Mesothelial cell of epicardium (in vitro differentiated cells): ENCODE data around the gene SETDB1. TPM values are rescaled to one million over a fixed set of nuclear protein-coding genes. Genes with fewer than 3 reads are reported as not detected.

Experiments used
- DNase-seq, 2 experiments: peaks; one replicate each; pipeline ENCODE4 v3.0.0; 2021; ENCODE audit warnings: low spot score in 2 of 2; ENCODE audit not compliant: unreplicated experiment in 2 of 2
- H3K27ac Mint-ChIP-seq: 2 replicates; pipeline ENCODE4 v1.8.0; 2021; ENCODE audit warnings: mixed read lengths
- H3K27me3 Mint-ChIP-seq: 2 replicates; pipeline ENCODE4 v1.8.0; 2021; ENCODE audit warnings: low read depth, mixed read lengths
- H3K36me3 Mint-ChIP-seq: 2 replicates; pipeline ENCODE4 v1.8.0; 2021; ENCODE audit warnings: mixed read lengths
- H3K4me1 Mint-ChIP-seq: 2 replicates; pipeline ENCODE4 v1.8.0; 2021; ENCODE audit warnings: mixed read lengths
- H3K4me3 Mint-ChIP-seq: 2 replicates; pipeline ENCODE4 v1.8.0; 2021; ENCODE audit warnings: mild to moderate bottlenecking, moderate library complexity, mixed read lengths
- H3K9me3 Mint-ChIP-seq: 2 replicates; pipeline ENCODE4 v1.8.0; 2021; ENCODE audit warnings: mixed read lengths
- total RNA-seq: library from RNA; stranded (reverse); gene quantifications from 3 replicates; pipeline ENCODE4 v1.2.1, GENCODE V29; 2021
- TF ChIP-seq, protein P1 (sequence below): fragments of 200-600 bp; sonication (generic); IDR thresholded peaks from one replicate; pipeline ENCODE4 v1.5.0; 2021; ENCODE audit warnings: antibody characterized with exemption; ENCODE audit not compliant: unreplicated experiment

Gene SETDB1
- total RNA-seq, 1 donor from 2014 or later: 101 TPM

DNA sequence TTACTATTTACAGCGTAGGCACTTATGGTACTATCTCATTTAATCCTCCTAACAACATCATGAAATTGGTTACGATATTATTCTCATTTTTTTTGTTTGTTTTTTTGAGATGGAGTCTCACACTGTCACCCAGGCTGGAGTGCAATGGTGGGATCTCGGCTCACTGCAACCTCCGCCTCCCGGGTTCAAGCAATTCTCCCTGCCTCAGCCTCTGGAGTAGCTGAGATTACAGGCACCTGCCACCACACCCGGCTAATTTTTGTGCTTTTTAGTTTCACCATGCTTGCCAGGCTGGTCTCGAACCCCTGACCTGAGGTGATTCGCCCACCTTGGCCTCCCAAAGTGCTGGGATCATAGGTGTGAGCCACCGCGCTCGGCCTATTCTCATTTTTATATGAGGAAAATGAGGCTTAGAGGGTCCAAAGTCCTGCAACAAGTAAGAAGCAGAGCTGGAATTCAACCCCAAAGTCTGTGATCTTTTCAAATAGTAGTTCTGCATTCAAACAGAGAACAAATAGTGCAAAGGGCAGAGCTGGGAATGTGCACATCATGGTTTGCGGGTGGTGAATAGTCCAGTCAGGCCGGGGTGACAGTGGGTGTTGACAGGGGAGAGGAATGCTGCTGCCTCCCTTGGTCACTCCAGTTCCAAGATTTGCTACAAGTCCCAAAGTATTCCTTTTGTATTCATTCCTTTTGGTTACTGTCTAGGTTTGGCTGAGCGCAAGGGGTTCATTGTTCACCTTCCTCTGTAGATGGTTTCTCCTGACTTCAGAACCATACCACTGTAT, 86.7 kb downstream of the SETDB1 start:
- DNase-seq: no peak
- TF ChIP-seq, protein P1, sequence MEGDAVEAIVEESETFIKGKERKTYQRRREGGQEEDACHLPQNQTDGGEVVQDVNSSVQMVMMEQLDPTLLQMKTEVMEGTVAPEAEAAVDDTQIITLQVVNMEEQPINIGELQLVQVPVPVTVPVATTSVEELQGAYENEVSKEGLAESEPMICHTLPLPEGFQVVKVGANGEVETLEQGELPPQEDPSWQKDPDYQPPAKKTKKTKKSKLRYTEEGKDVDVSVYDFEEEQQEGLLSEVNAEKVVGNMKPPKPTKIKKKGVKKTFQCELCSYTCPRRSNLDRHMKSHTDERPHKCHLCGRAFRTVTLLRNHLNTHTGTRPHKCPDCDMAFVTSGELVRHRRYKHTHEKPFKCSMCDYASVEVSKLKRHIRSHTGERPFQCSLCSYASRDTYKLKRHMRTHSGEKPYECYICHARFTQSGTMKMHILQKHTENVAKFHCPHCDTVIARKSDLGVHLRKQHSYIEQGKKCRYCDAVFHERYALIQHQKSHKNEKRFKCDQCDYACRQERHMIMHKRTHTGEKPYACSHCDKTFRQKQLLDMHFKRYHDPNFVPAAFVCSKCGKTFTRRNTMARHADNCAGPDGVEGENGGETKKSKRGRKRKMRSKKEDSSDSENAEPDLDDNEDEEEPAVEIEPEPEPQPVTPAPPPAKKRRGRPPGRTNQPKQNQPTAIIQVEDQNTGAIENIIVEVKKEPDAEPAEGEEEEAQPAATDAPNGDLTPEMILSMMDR: no peak
- H3K27me3 Mint-ChIP-seq: no peaks in the 10 kb centered on the region
- peaks cover 2% of the 10 kb centered on the region for H3K36me3 Mint-ChIP-seq
- H3K4me1 Mint-ChIP-seq: peaks cover 31% of the 10 kb centered on the region
- H3K4me3 Mint-ChIP-seq: no peak overlapping the region
- H3K27ac Mint-ChIP-seq: peak overlapping the region; percentile 71
- no peaks in the 10 kb centered on the region for H3K9me3 Mint-ChIP-seq

DNA sequence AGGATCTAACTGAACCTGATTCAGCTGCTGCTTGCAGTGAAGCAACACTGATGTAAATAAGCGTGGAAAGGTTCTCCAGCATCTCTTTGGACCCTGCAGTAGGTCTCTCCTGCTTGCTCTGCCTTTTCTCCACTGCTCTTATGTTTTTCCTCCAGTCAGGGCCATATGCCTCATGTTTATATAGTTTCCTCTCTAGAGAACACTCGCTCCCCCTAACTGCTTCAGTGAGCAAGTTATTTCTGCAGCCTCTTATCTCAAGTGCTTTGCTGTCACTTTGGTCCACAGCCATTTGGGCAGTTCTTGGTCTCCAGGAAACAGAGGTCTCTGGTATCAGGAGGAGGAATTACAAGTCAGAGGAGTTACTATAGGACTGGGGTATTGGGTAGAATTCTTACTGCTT, 87.4 kb downstream of the SETDB1 start:
- DNase-seq: no peak
- Mint-ChIP-seq H3K27ac (peak overlapping the region; percentile 71), H3K36me3 (peaks cover 6% of the 10 kb centered on the region), H3K9me3 (no peaks in the 10 kb centered on the region), H3K27me3 (no peaks in the 10 kb centered on the region), H3K4me1 (peaks cover 26% of the 10 kb centered on the region), H3K4me3 (no peak overlapping the region)
- TF ChIP-seq, protein P1: no peak

Other genes starting within 250 kb of the SETDB1 start
- gene GOLPH3L, start 229.2 kb upstream of the SETDB1 start, total RNA-seq: 26.2 to 27.6 TPM (median 26.6 TPM) in 3 replicates
- not detected in 3 replicates for gene HORMAD1, start 205.5 kb upstream of the SETDB1 start, total RNA-seq
- 2.1 to 3.1 TPM (median 2.6 TPM) in 3 replicates for gene CTSS, start 160.6 kb upstream of the SETDB1 start, total RNA-seq
- 24.3 to 28.3 TPM (median 27.5 TPM) in 3 replicates for gene CTSK, start 118.1 kb upstream of the SETDB1 start, total RNA-seq
- gene ARNT, start 49.8 kb upstream of the SETDB1 start, total RNA-seq: 56.1 to 58.4 TPM (median 57.3 TPM) in 3 replicates
- gene CTXND2, start 39.2 kb upstream of the SETDB1 start, total RNA-seq: not detected in 3 replicates
- gene CERS2, start 48.5 kb downstream of the SETDB1 start, total RNA-seq: 127 to 137 TPM (median 132 TPM) in 3 replicates
- 1.2 TPM in 3 replicates for gene ANXA9, start 55.9 kb downstream of the SETDB1 start, total RNA-seq
- 29.7 to 31.7 TPM (median 30.9 TPM) in 3 replicates for gene MINDY1, start 80.5 kb downstream of the SETDB1 start, total RNA-seq
- 25.0 to 25.8 TPM (median 25.4 TPM) in 3 replicates for gene PRUNE1, start 82.1 kb downstream of the SETDB1 start, total RNA-seq
- gene BNIPL, start 110.2 kb downstream of the SETDB1 start, total RNA-seq: 4.2 to 5.7 TPM (median 4.6 TPM) in 3 replicates
- 4.2 to 4.6 TPM (median 4.2 TPM) in 3 replicates for gene C1orf56, start 121.4 kb downstream of the SETDB1 start, total RNA-seq
- gene CDC42SE1, start 133.3 kb downstream of the SETDB1 start, total RNA-seq: 93.4 to 97.8 TPM (median 97.0 TPM) in 3 replicates
- gene MLLT11, start 134.0 kb downstream of the SETDB1 start, total RNA-seq: 16.3 to 18.9 TPM (median 16.9 TPM) in 3 replicates
- 10.5 to 11.9 TPM (median 11.6 TPM) in 3 replicates for gene GABPB2, start 144.4 kb downstream of the SETDB1 start, total RNA-seq
- 14.9 to 15.0 TPM (median 14.9 TPM) in 3 replicates for gene SEMA6C, start 220.3 kb downstream of the SETDB1 start, total RNA-seq
- gene TNFAIP8L2, start 230.3 kb downstream of the SETDB1 start, total RNA-seq: not detected in 3 replicates
- gene LYSMD1, start 239.5 kb downstream of the SETDB1 start, total RNA-seq: 9.9 to 11.8 TPM (median 11.4 TPM) in 3 replicates
- 34.9 to 37.1 TPM (median 36.9 TPM) in 3 replicates for gene SCNM1, start 239.8 kb downstream of the SETDB1 start, total RNA-seq
- 0.77 to 1.7 TPM (median 1.1 TPM) in 3 replicates for gene TMOD4, start 249.6 kb downstream of the SETDB1 start, total RNA-seq